K562 (cell line): ENCODE results near the gene PRKACA. TPM values are rescaled to one million over a fixed set of nuclear protein-coding genes. Genes with fewer than 3 reads are reported as not detected.

Source experiments
- ARID4B ChIP-seq: sonication (generic); formaldehyde crosslinking; IDR thresholded peaks from 2 replicates; pipeline ENCODE4 v1.8.0; 2022; ENCODE audit warnings: mild to moderate bottlenecking, missing genetic modification reagents
- BMI1 ChIP-seq: fragments of 150-350 bp; IDR thresholded peaks from 2 replicates; pipeline ENCODE4 v1.6.1; 2014; ENCODE audit warnings: low read length
- CEBPZ ChIP-seq: fragments of 150-350 bp; IDR thresholded peaks from 2 replicates; pipeline ENCODE4 v1.6.1; 2014; ENCODE audit warnings: low read depth, mild to moderate bottlenecking, low read length, borderline replicate concordance
- CHD1 ChIP-seq: fragments of 200-600 bp; sonication (generic); IDR thresholded peaks from one replicate; pipeline ENCODE4 v1.6.1; 2012; ENCODE audit warnings: mild to moderate bottlenecking, moderate library complexity, low read length, inconsistent platforms
- CREB1 ChIP-seq, 2 experiments: sonication (generic) in 1 of 2; formaldehyde crosslinking in 1 of 2; IDR thresholded peaks; 2 replicates each; pipeline versions ENCODE4 v1.6.1 to v1.8.0; 2012 to 2022; ENCODE audit warnings: inconsistent platforms in 1 of 2, mild to moderate bottlenecking in 1 of 2, missing genetic modification reagents in 1 of 2, moderate library complexity in 1 of 2
- CREB5 ChIP-seq: fragments of 250-450 bp; sonication (Bioruptor Pico); IDR thresholded peaks from 2 replicates; pipeline ENCODE4 v1.5.0; 2020; ENCODE audit warnings: mild to moderate bottlenecking
- E2F1 ChIP-seq: sonication (generic); formaldehyde crosslinking; IDR thresholded peaks from 2 replicates; pipeline ENCODE4 v1.8.1; 2023; ENCODE audit warnings: mild to moderate bottlenecking, missing genetic modification reagents, moderate library complexity
- SIN3A ChIP-seq, 2 experiments: fragments of 150-350 bp in 1 of 2; IDR thresholded peaks; 2 replicates each; pipeline ENCODE4 v1.6.1; 2011 to 2016; ENCODE audit warnings: borderline replicate concordance in 2 of 2, low read depth in 2 of 2, low read length in 2 of 2, mild to moderate bottlenecking in 2 of 2, moderate library complexity in 2 of 2; ENCODE audit not compliant: control insufficient read depth in 1 of 2
- SRSF1 ChIP-seq: fragments of 200-400 bp; formaldehyde crosslinking; IDR thresholded peaks from 2 replicates; pipeline ENCODE4 v1.6.1; 2017; ENCODE audit warnings: mild to moderate bottlenecking, low read depth, low read length, moderate library complexity
- SRSF9 ChIP-seq: fragments of 200-400 bp; formaldehyde crosslinking; IDR thresholded peaks from 2 replicates; pipeline ENCODE4 v1.6.1; 2017; ENCODE audit warnings: low read depth, low read length, borderline replicate concordance
- TBP ChIP-seq: optimal IDR thresholded peaks from 2 replicates; pipeline ENCODE3; 2011; ENCODE audit warnings: low read depth, low read length, improper control_type of control experiment
- TFAP4 ChIP-seq: sonication (generic); formaldehyde crosslinking; IDR thresholded peaks from 2 replicates; pipeline ENCODE4 v1.8.0; 2022; ENCODE audit warnings: missing genetic modification reagents, mild to moderate bottlenecking, moderate library complexity, borderline replicate concordance
- ZBTB1 ChIP-seq: sonication (generic); formaldehyde crosslinking; IDR thresholded peaks from 2 replicates; pipeline ENCODE4 v1.8.1; 2023; ENCODE audit warnings: missing genetic modification reagents, low read depth, mild to moderate bottlenecking, borderline replicate concordance
- polyA plus RNA-seq, 8 experiments: library from polyadenylated mRNA; depleted of rRNA in 4 of 8; stranded (reverse) in 5 of 8; unstranded in 3 of 8; fragments of >200 nt; fragmentation: Nextera tagmentation in 2 of 8; fragmentation: Illumina TruSeq in 1 of 8; extraction: Ambion mirVana in 2 of 8; extraction: Trizol in 1 of 8; gene quantifications; 2 replicates each; pipeline versions ENCODE4 v1.2.1 to v1.2.3, GENCODE V29; 2011 to 2014; ENCODE audit warnings: inconsistent platforms in 1 of 8, missing spikeins in 1 of 8
- total RNA-seq, 7 experiments: library from RNA; depleted of rRNA in 6 of 7; stranded (reverse); fragments of >200 nt in 6 of 7; fragmentation: Illumina TruSeq in 2 of 7; extraction: Trizol in 2 of 7; gene quantifications; 2 replicates each; pipeline versions ENCODE4 v1.2.1 to v1.2.3, GENCODE V29; 2011 to 2021; ENCODE audit warnings: low replicate concordance in 1 of 7

The PRKACA gene
- total and polyA plus RNA-seq, 9 of the 15 experiments (the other 6 are each of a cell fraction or from before 2014, with no cell fraction given) = 1.2 to 63.1 (median 13.0) TPM

GRCh38 chr19:14073925-14074838 lies 43.4 kb downstream of the PRKACA start (continued):
- TF ChIP-seq CEBPZ (no peak), CREB5 (CRISPR knock-in tag) (no peak), SRSF9 (no peak), SRSF1 (no peak), ZBTB1 (no peak), TFAP4 (CRISPR knock-in tag) (peak; percentile 86), BMI1 (no peak), ARID4B (CRISPR knock-in tag) (peak; percentile 1; the same call in 1 of the 2 replicates), E2F1 (no peak), CREB1 (IDR thresholded peaks at IDR 0.05) (0 out of 2 replicates have a peak, but pooled peaks have one; percentile 0), CREB1 (CRISPR knock-in tag; IDR thresholded peaks at IDR 0.05) (no peak), CHD1 (no peak), SIN3A (IDR thresholded peaks at IDR 0.05; ENCODE audit: borderline replicate concordance in 2 of 2, control insufficient read depth in 1 of 2, low read depth in 2 of 2, low read length in 2 of 2) (peak in 1 of 2 experiments; percentile 21; a peak in 1 of 4 replicates), TBP (no peak)
